ENCODE measurements around the gene TRIM13. TPM values are rescaled to one million over a fixed set of nuclear protein-coding genes. Genes with fewer than 3 reads are reported as not detected.

TRIM13 gene
- total RNA-seq, 4 donors from 2014 or later = 21.4 to 38.6 (median 34.8) TPM

- no peaks in the 10 kb centered on the region for H3K36me3 ChIP-seq
- intact Hi-C loops (cut with DNase I) = no loop called here
- no peak overlapping the region for H3K4me3 ChIP-seq
- no peaks in the 10 kb centered on the region for H3K4me1 ChIP-seq
- H3K9me3 ChIP-seq = peaks cover 0 to 7% (median 0%) of the 10 kb centered on the region in 4 donors
- TF ChIP-seq, protein P1, sequence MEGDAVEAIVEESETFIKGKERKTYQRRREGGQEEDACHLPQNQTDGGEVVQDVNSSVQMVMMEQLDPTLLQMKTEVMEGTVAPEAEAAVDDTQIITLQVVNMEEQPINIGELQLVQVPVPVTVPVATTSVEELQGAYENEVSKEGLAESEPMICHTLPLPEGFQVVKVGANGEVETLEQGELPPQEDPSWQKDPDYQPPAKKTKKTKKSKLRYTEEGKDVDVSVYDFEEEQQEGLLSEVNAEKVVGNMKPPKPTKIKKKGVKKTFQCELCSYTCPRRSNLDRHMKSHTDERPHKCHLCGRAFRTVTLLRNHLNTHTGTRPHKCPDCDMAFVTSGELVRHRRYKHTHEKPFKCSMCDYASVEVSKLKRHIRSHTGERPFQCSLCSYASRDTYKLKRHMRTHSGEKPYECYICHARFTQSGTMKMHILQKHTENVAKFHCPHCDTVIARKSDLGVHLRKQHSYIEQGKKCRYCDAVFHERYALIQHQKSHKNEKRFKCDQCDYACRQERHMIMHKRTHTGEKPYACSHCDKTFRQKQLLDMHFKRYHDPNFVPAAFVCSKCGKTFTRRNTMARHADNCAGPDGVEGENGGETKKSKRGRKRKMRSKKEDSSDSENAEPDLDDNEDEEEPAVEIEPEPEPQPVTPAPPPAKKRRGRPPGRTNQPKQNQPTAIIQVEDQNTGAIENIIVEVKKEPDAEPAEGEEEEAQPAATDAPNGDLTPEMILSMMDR (IDR thresholded peaks at IDR 0.05) = no peak
- TF ChIP-seq POLR2A (IDR thresholded peaks at IDR 0.05; ENCODE audit: low read depth) (no peak), POLR2AphosphoS5 (IDR thresholded peaks at IDR 0.05) (no peak), EP300 (IDR thresholded peaks at IDR 0.05) (no peak)
- WGBS = 94% methylated on average over 2 of the region's 2 CpGs
- no peaks in the 10 kb centered on the region for H3K27me3 ChIP-seq
- H3K27ac ChIP-seq (replicated peaks in 1 of 4) = no peak overlapping the region
- no peak for DNase-seq (ENCODE audit: extremely low spot score)
Observed at GRCh38 chr13:49954674-49955455, 42.0 kb upstream of the TRIM13 start.

GRCh38 chr13:49956131-49956530, 40.7 kb upstream of the TRIM13 start:
- peaks cover 0 to 7% (median 0%) of the 10 kb centered on the region in 4 donors for H3K9me3 ChIP-seq
- no peaks in the 10 kb centered on the region for H3K36me3 ChIP-seq
- intact Hi-C loops (cut with DNase I) = no loop called here
- 85% methylated on average over 3 of the region's 3 CpGs for WGBS
- H3K4me1 ChIP-seq = no peaks in the 10 kb centered on the region
- DNase-seq (ENCODE audit: extremely low spot score) = no peak
- H3K27ac ChIP-seq (replicated peaks in 1 of 4) = no peak overlapping the region
- H3K4me3 ChIP-seq = no peak overlapping the region
- no peaks in the 10 kb centered on the region for H3K27me3 ChIP-seq
- TF ChIP-seq EP300 (IDR thresholded peaks at IDR 0.05) (no peak), POLR2A (IDR thresholded peaks at IDR 0.05; ENCODE audit: low read depth) (no peak), POLR2AphosphoS5 (IDR thresholded peaks at IDR 0.05) (no peak)
- TF ChIP-seq, protein P1 (IDR thresholded peaks at IDR 0.05) = no peak

GRCh38 chr13:49958321-49958720, 38.5 kb upstream of the TRIM13 start:
- DNase-seq (ENCODE audit: extremely low spot score) = no peak
- Histone ChIP-seq H3K4me3 (no peak overlapping the region), H3K36me3 (no peaks in the 10 kb centered on the region), H3K4me1 (no peaks in the 10 kb centered on the region), H3K27ac (replicated peaks in 1 of 4) (no peak overlapping the region), H3K9me3 (peaks cover 0 to 14% (median 5%) of the 10 kb centered on the region in 4 donors), H3K27me3 (no peaks in the 10 kb centered on the region)
- WGBS = 95% methylated on average over 3 of the region's 3 CpGs
- intact Hi-C loops (cut with DNase I) = no loop called here
- TF ChIP-seq EP300 (IDR thresholded peaks at IDR 0.05) = no peak

DNA sequence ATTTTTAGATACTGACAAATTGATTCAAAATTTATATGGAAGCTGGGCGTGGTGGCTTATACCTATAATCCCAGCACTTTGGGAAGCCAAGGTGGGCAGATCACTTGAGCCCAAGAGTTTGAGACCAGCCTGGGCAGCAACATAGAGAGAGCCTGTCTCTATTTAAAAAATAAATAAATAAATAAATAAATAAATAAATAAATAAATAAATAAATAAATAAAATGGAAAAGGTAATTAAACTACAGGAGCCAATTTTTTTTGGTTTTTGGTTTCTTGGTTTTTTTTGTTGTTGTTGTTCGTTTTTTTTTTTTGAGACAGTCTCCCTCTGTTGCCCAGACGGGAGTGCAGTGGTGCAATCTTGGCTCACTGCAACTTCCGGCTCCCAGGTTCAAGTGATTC, 29.4 kb upstream of the TRIM13 start:
- intact Hi-C loops (cut with DNase I) = no loop called here
- H3K36me3 ChIP-seq = no peaks in the 10 kb centered on the region
- peaks cover 0 to 26% (median 2%) of the 10 kb centered on the region in 4 donors for H3K9me3 ChIP-seq
- TF ChIP-seq, protein P1 (IDR thresholded peaks at IDR 0.05) = no peak
- TF ChIP-seq POLR2AphosphoS5 (IDR thresholded peaks at IDR 0.05) = no peak
- no peak for TF ChIP-seq POLR2A (IDR thresholded peaks at IDR 0.05; ENCODE audit: low read depth)
- no peak for TF ChIP-seq EP300 (IDR thresholded peaks at IDR 0.05)
- no peak for DNase-seq (ENCODE audit: extremely low spot score)
- no peaks in the 10 kb centered on the region for H3K27me3 ChIP-seq
- WGBS = 93% methylated on average over 4 of the region's 4 CpGs
- H3K4me1 ChIP-seq = no peaks in the 10 kb centered on the region
- H3K4me3 ChIP-seq = no peak overlapping the region
- H3K27ac ChIP-seq (replicated peaks in 1 of 4) = no peak overlapping the region

- intact Hi-C loops (cut with DNase I) = no loop called here
- DNase-seq (ENCODE audit: extremely low spot score) = no peak
- no peak overlapping the region for H3K4me3 ChIP-seq
- H3K9me3 ChIP-seq = no peaks in the 10 kb centered on the region
- 93% methylated on average over 4 of the region's 4 CpGs for WGBS
- no peaks in the 10 kb centered on the region for H3K36me3 ChIP-seq
- no peaks in the 10 kb centered on the region for H3K27me3 ChIP-seq
- no peaks in the 10 kb centered on the region for H3K4me1 ChIP-seq
- no peak for TF ChIP-seq POLR2AphosphoS5 (IDR thresholded peaks at IDR 0.05)
- no peak for TF ChIP-seq POLR2A (IDR thresholded peaks at IDR 0.05; ENCODE audit: low read depth)
- no peak for TF ChIP-seq EP300 (IDR thresholded peaks at IDR 0.05)
- TF ChIP-seq, protein P1 (IDR thresholded peaks at IDR 0.05) = no peak
- H3K27ac ChIP-seq (replicated peaks in 1 of 4) = no peak overlapping the region
Observed at GRCh38 chr13:49972709-49973108, 24.1 kb upstream of the TRIM13 start.
